ENCODE results near the gene PIRT. TPM values are rescaled to one million over a fixed set of nuclear protein-coding genes. Genes with fewer than 3 reads are reported as not detected.

PIRT gene
- total RNA-seq, 1 donor from 2014 or later = 0.32 TPM

DNA sequence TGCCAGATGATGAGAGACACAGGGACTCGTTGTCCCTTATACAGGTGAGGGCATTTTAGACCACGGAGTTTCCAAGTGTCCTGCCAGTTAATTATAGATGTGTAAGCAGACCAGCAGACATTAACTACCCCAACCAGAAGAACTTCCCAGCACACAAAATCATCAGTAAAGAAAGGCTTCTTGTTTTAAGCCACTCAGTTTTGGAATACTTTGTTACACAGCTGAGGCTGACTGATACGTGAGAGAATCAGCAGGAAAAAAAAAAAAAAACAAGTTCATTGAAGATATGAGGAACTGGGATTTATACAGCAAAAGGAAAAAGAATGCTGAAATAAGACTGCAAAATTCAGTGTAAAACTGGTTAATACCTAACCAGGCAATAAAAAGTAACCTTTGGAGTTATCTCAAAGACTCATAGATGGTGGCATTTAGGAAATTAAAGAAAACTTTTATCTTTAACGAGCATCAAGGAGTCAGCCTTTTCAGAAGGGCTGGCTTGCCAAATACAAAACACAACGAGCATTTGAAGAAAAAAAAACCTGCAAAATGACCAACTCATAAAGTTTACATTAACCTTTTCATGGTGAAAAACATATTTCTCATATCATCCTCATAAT lies 62.0 kb downstream of the PIRT start:
- H3K27ac Mint-ChIP-seq (ENCODE audit: unreplicated experiment) = no peak overlapping the region
- no peak for TF ChIP-seq CTCF (IDR thresholded peaks at IDR 0.05; ENCODE audit: partially characterized antibody, unreplicated experiment)
- H3K4me1 Mint-ChIP-seq (ENCODE audit: low read depth, unreplicated experiment) = peaks cover 12% of the 10 kb centered on the region
- H3K4me3 Mint-ChIP-seq (ENCODE audit: unreplicated experiment) = no peak overlapping the region
- no peaks in the 10 kb centered on the region for H3K27me3 Mint-ChIP-seq (ENCODE audit: unreplicated experiment)
- peaks cover 7% of the 10 kb centered on the region for H3K36me3 Mint-ChIP-seq (ENCODE audit: unreplicated experiment)
- no peak for DNase-seq
- H3K9me3 Mint-ChIP-seq (ENCODE audit: unreplicated experiment) = peaks cover 5% of the 10 kb centered on the region

DNA sequence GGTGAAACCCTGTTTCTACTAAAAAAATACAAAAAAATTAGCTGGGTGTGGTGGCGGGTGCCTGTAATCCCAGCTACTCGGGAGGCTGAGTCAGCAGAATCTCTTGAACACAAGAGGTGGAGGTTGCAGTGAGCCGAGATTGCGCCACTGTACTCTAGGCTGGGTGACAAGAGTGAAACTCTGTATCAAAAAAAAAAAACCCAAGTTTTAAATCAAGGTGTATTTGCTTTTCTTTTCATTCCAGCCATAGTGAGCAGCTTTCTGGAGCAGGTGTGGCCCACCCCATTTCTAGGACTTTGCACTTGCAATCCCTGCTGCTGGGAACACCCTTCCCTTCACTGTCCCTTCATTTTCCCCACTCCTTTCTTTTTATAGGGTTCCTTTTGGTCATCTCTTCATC lies 62.8 kb downstream of the PIRT start:
- no peaks in the 10 kb centered on the region for H3K27me3 Mint-ChIP-seq (ENCODE audit: unreplicated experiment)
- H3K4me1 Mint-ChIP-seq (ENCODE audit: low read depth, unreplicated experiment) = peaks cover 13% of the 10 kb centered on the region
- peaks cover 10% of the 10 kb centered on the region for H3K36me3 Mint-ChIP-seq (ENCODE audit: unreplicated experiment)
- no peak overlapping the region for H3K4me3 Mint-ChIP-seq (ENCODE audit: unreplicated experiment)
- peaks cover 8% of the 10 kb centered on the region for H3K9me3 Mint-ChIP-seq (ENCODE audit: unreplicated experiment)
- TF ChIP-seq CTCF (IDR thresholded peaks at IDR 0.05; ENCODE audit: partially characterized antibody, unreplicated experiment) = no peak
- no peak for DNase-seq
- no peak overlapping the region for H3K27ac Mint-ChIP-seq (ENCODE audit: unreplicated experiment)

- TF ChIP-seq CTCF (IDR thresholded peaks at IDR 0.05; ENCODE audit: partially characterized antibody, unreplicated experiment) = no peak
- no peak overlapping the region for H3K4me3 Mint-ChIP-seq (ENCODE audit: unreplicated experiment)
- H3K27me3 Mint-ChIP-seq (ENCODE audit: unreplicated experiment) = no peaks in the 10 kb centered on the region
- H3K36me3 Mint-ChIP-seq (ENCODE audit: unreplicated experiment) = peaks cover 10% of the 10 kb centered on the region
- DNase-seq = no peak
- H3K27ac Mint-ChIP-seq (ENCODE audit: unreplicated experiment) = peak overlapping the region; percentile 56
- H3K4me1 Mint-ChIP-seq (ENCODE audit: low read depth, unreplicated experiment) = peaks cover 13% of the 10 kb centered on the region
- peaks cover 9% of the 10 kb centered on the region for H3K9me3 Mint-ChIP-seq (ENCODE audit: unreplicated experiment)
These were observed 64.5 kb downstream of the PIRT start for GRCh38 chr17:10773391-10773790.

Other genes with a start within 250 kb of the PIRT start
- gene MYH3, start 180.8 kb downstream of the PIRT start, total RNA-seq (ENCODE audit: unreplicated experiment) = 2.1 TPM
- gene SCO1, start 140.6 kb downstream of the PIRT start, total RNA-seq (ENCODE audit: unreplicated experiment) = 20.6 TPM
- 7.9 TPM for gene ADPRM, start 140.5 kb downstream of the PIRT start, total RNA-seq (ENCODE audit: unreplicated experiment)
- 1.6 TPM for gene TMEM220, start 108.1 kb downstream of the PIRT start, total RNA-seq (ENCODE audit: unreplicated experiment)
- gene TMEM238L, start 34.0 kb downstream of the PIRT start, total RNA-seq (ENCODE audit: unreplicated experiment) = not detected